GM18507 (cell line): Measurements from ENCODE around the gene MRPS34.

Experiments used
- DNase-seq: peaks from one replicate; pipeline ENCODE4 v3.0.0; 2011; ENCODE audit warnings: low read depth; ENCODE audit not compliant: insufficient read length; ENCODE audit errors: extremely low spot score
- FAIRE-seq: peaks from 2 replicates; lab custom pipeline; 2011; peaks lifted over from hg19 to GRCh38; lab: Jason Lieb, UNC

Gene MRPS34

DNA sequence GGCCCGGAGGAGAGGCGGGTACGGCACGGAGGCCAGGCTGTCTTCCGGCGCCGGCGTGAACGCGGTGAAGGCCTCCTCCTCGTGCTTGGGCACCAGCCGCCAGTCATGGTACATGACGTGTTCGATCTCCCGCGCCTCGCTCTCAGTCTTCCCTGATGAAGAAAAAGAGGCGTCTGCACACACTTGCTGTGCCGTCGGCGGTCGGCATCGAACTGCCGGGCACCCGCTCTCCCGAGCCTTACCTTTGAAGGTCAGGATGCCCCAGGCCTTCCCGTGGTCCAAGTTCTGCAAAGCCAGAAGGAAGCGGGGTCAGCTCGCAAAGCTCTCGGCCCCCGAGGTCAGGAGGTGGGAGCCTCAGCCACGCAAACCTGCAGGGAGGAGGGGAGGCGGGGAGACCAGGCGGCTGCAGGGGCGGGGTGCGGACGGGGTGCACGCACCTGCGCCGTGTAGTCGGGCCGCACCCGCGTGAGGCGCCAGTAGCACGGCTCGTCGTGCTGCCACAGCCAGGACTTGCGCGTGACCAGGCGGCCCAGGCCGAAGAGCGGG lies 499 bp downstream of the MRPS34 start, which contains the start of gene EME2:
Gene EME2, plus strand, starts transcription at position 449 of the 546 bp plus-strand sequence. CDS start 418 bp downstream, outside the sequence.
- FAIRE-seq (no peak), DNase-seq (no peak)

DNA sequence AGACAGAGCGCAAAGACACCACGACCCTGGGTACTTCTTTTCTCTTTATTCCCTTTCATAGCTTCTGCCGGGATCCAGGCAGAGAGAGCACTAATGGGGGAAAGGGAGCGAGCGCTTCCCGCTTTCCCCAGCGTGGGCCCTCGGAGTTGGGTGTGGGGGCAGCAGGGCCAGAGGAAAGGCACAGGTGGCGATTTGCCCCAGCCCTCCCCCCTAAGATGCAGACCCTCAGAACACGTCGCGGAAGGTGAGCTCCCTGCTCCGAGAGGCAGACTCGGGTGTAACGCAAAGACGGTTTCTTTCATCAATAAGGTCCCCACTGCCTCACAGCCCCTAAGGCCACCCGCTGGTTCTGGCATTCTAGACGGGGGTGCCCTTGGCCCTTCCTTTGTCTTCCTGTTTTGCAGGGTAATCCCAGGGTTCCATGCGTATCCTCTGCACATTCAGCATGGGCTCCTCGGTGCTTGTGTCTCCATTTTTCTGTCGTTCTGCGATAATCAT lies 1.0 kb downstream of the MRPS34 start:
- FAIRE-seq: peak; percentile 21
- no peak for DNase-seq

DNA sequence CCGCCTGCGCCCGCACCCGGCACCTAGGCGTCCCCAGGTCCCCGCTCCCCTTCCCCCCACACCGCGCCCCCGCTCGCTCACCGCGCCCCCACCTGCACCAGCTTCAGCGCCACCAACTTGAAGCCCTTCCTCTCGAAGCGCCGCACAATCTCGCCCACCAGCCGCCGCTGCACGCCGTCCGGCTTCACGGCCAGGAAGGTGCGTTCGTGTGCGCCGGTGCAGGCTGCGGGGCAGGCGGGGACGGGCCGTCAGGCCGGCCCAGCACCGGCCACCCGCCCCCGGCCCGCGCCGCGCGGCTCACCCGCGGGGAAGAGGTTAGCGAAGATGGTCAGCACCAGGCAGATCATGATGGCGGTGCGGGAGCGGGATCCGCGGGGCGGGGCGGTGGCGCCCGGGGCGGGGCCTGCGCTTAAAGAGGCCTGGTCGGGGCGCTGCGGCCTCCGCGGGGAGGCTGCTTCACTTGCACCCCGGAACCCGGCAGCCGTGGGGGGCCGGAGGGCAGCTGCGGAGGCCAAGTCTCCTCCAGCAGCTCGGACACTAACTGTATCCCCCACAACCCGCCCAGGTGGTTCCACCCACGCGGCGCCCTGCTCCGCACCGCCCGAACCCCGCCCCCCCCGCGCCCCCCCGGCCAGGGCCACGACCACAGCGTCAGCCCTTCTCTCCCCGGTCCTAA lies 1.6 kb downstream of the MRPS34 start, which contains the start of gene NME3:
Gene NME3, minus strand, starts transcription at position 356 of the 676 bp plus-strand sequence. Its CDS starts 9 bp downstream, at position 347.
- DNase-seq (peak; percentile 58), FAIRE-seq (peak; percentile 74)

GRCh38 chr16:1770328-1771187 lies 2.4 kb downstream of the MRPS34 start:
- DNase-seq (no peak), FAIRE-seq (peak; percentile 39)

- DNase-seq (no peak), FAIRE-seq (no peak)
Observed at GRCh38 chr16:1769402-1770300, 3.3 kb downstream of the MRPS34 start.

GRCh38 chr16:1768767-1769401 lies 4.0 kb downstream of the MRPS34 start:
- FAIRE-seq: no peak
- DNase-seq: no peak

DNA sequence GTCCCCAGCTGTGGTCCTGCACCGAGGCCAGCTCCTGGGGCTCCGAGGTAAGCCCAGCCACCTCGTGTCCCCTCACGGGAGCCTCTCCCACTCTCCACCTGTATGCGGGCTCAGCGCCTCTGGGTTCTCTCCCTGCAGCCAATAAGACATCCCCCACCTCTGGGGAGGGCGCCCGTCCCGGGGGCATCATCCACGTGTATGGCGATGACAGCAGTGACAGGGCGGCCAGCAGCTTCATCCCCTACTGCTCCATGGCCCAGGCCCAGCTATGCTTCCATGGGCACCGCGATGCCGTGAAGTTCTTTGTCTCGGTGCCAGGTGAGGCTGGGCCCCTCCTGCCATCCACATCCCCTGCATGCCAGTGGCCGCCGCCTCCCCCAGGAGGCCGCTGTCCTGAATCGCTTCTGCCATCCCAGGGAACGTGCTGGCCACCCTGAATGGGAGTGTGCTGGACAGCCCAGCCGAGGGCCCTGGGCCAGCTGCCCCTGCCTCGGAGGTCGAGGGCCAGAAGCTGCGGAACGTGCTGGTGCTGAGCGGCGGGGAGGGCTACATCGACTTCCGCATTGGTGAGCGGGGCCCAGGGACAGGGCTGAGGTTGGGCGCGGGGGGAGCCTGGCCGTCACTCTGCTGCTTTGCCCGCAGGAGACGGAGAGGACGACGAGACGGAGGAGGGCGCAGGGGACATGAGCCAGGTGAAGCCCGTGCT lies 4.7 kb downstream of the MRPS34 start:
- DNase-seq (no peak), FAIRE-seq (no peak)

DNA sequence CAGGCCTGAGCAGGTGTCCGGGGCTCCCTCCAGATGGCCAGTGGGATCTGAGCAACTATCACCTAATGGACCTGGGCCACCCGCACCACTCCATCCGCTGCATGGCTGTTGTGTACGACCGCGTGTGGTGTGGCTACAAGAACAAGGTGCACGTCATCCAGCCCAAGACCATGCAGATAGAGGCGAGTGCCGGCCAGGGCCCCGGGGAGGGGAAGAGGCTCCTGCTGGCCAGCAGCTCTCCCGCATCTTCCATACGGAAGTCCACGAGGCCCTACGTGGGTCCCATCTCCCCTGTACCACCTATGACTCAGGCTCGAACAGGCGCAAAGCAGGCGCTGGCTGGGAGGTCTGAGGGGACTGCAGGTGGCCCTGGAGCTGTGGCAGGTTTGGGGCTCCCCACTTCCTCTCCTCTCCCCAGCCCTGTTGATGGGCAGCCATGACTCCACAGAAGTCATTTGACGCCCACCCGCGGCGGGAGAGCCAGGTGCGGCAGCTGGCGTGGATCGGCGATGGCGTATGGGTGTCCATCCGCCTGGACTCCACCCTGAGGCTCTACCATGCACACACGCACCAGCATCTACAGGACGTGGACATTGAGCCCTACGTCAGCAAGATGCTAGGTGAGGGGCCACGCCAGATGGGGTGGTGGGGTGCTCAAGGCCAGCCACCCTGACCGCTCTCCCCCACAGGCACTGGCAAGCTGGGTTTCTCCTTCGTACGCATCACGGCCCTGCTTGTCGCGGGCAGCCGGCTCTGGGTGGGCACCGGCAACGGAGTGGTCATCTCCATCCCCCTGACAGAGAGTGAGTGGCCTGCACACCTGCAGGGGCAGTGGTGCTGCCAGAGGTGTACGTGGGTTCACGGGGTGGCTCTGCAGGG lies 5.6 kb downstream of the MRPS34 start:
- FAIRE-seq (no peak), DNase-seq (no peak)

DNA sequence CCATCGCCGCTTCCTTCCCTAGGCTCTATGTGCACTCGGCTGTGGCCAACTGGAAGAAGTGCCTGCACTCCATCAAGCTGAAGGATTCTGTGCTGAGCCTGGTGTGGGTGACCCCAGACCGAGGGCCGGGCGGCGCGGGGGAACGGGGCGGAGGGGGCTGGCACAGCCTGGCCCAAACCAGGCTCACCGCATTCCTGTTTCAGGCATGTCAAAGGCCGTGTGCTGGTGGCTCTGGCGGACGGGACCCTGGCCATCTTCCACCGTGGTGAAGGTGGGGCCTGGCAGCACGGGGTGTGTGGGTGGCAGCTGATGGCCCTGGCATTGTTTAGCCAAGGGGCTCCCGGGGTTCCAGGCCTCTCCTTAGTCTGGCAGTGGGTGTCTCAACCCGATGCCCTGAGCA lies 6.2 kb downstream of the MRPS34 start:
- FAIRE-seq: no peak
- no peak for DNase-seq

DNA sequence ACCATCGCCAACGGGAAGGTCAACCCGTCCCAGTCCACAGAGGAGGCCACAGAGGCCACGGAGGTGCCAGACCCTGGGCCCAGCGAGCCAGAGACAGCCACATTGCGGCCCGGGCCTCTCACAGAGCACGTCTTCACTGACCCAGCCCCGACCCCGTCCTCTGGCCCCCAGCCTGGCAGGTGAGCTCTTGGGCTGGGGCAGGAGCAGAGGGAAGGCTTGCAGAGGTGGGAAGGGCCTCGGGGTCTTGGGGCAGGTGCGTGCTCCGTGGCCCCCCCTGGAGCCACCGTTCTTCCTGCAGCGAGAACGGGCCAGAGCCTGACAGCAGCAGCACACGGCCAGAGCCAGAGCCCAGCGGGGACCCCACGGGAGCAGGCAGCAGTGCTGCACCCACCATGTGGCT lies 6.7 kb downstream of the MRPS34 start:
- DNase-seq (no peak), FAIRE-seq (no peak)

DNA sequence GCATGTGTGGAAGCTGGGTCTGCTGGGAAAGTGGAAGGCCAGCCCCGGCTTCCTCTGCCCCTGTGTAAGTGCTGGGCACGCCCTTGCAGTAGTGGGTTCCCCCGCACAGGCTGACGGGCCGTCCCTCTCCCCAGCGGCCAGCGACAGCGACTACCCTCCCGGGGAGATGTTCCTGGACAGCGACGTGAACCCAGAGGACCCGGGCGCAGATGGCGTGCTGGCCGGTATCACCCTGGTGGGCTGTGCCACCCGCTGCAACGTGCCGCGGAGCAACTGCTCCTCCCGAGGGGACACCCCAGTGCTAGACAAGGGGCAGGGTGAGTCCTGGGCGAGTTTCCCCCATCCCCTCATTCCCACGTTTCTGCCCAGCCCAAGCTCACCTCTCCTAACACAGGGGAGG lies 7.1 kb downstream of the MRPS34 start:
- no peak for FAIRE-seq
- DNase-seq: no peak

DNA sequence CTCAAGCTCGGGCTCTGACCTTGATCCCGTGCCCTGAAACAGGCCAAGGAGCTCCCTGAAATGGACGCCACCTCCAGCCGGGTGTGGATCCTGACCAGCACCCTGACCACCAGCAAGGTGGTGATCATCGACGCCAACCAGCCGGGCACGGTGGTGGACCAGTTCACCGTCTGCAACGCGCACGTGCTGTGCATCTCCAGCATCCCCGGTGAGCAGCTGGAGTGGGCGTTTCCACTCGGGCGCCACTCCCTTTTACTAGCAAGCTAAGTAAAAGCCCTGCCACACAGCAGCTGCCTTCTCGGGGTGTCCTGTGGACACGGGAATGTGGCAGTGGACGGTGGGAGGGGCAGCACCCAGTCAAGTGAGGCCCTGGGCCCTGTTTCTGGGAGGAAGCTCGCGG lies 8.0 kb downstream of the MRPS34 start:
- FAIRE-seq (no peak), DNase-seq (no peak)

- no peak for DNase-seq
Observed at GRCh38 chr16:1763521-1764511, 9.1 kb downstream of the MRPS34 start.

DNA sequence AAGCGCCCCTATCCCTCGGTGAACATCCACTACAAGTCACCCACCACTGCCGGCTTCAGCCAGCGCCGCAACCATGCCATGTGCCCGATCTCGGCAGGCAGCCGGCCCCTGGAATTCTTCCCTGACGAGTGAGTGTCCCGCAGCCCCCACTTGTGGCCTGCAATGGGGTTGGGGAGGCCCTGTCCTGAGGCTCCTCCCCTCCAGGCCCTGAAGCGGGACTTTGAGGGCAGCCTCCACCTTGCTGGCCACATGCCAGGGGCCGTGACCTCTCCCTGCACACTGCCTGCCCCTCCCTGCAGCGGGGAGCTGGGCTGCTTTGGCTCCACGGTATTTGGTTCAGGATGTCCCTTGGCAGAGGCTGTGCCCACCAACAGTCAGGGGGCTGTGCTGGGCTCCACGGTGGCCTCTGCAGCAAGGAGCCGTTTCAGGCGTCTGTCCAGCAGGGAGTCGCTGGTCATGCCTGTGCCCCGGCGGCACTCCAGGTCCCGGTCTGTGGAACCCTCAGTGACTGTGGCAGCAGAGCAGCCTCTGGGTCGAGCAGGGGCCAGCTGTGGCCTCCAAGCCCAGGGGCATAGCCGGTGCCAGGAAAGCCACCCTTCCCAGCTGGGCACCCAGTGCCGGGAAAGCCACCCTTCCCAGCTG lies 9.9 kb downstream of the MRPS34 start:
- DNase-seq (no peak), FAIRE-seq (no peak)

More at GRCh38 chr16:1763521-1764511, 9.1 kb downstream of the MRPS34 start:
- FAIRE-seq: no peak

- FAIRE-seq (no peak), DNase-seq (no peak)
Observed at GRCh38 chr16:1762196-1762878, 10.6 kb downstream of the MRPS34 start.
